SH-SY5Y (cell line): ENCODE results near the gene TFEB.

Experiments used
- GATA2 ChIP-seq: IDR thresholded peaks from 2 replicates; pipeline ENCODE4 v1.6.1; 2011; ENCODE audit warnings: mild to moderate bottlenecking, low read depth, low read length
- GATA3 ChIP-seq: IDR thresholded peaks from 2 replicates; pipeline ENCODE4 v1.6.1; 2011; ENCODE audit warnings: low read depth, mild to moderate bottlenecking, low read length, moderate library complexity

DNA sequence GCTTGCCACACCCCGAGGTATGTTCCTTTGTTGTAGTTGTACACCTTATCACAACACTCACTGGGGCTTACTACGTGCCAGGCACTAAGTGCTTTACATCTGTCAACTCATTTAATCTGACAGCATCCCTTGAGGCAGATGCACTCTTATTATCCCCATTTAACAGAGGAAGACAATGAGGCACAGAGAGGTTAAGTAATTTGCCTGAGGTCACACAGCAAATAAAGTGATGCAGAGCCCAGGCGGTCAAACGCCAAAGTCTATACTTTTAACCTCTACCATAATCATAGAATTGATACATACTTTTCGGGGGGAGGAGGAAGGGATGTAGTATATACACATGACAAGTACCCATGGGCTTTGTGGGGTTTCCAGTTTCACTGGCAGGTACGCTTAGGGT lies 59.4 kb downstream of the TFEB start:
- TF ChIP-seq GATA3, result no peak
- no peak for TF ChIP-seq GATA2
